Effector memory CD4-positive, alpha-beta T cell (primary cell): ENCODE data around the gene ING3.

Experiments used
- DNase-seq, 3 donors: peaks; one replicate each; pipeline ENCODE4 v3.0.0-alpha.2; 2020
- H3K27ac ChIP-seq: 2 replicates; pipeline ENCODE4 v1.7.0; 2013; ENCODE audit warnings: mild to moderate bottlenecking, low read length, moderate library complexity; ENCODE audit not compliant: insufficient read depth, poor library complexity, severe bottlenecking
- H3K27me3 ChIP-seq: replicated peaks from 2 replicates; pipeline ENCODE4 v1.7.0; 2013; ENCODE audit warnings: mild to moderate bottlenecking, low read length; ENCODE audit not compliant: insufficient read depth, control insufficient read depth, poor library complexity, severe bottlenecking
- H3K36me3 ChIP-seq: 2 replicates; pipeline ENCODE4 v1.7.0; 2013; ENCODE audit warnings: mild to moderate bottlenecking, low read length, moderate library complexity; ENCODE audit not compliant: control insufficient read depth, insufficient read depth
- H3K4me1 ChIP-seq: 2 replicates; pipeline ENCODE4 v1.7.0; 2013; ENCODE audit warnings: low read length, mild to moderate bottlenecking; ENCODE audit not compliant: control insufficient read depth, insufficient read depth, poor library complexity, severe bottlenecking
- H3K4me3 ChIP-seq: 2 replicates; pipeline ENCODE4 v1.7.0; 2013; ENCODE audit warnings: low read length, low read depth, mild to moderate bottlenecking; ENCODE audit not compliant: insufficient read depth, poor library complexity, severe bottlenecking
- H3K9me3 ChIP-seq: 2 replicates; pipeline ENCODE4 v1.7.0; 2013; ENCODE audit warnings: mild to moderate bottlenecking, low read length, moderate library complexity; ENCODE audit not compliant: control insufficient read depth

Gene ING3

GRCh38 chr7:121023683-121024511 lies 73.3 kb downstream of the ING3 start:
- Histone ChIP-seq H3K36me3 (no peaks in the 10 kb centered on the region), H3K4me3 (no peak overlapping the region), H3K9me3 (no peaks in the 10 kb centered on the region), H3K27me3 (no peaks in the 10 kb centered on the region), H3K27ac (no peak overlapping the region), H3K4me1 (no peaks in the 10 kb centered on the region)
- DNase-seq, result no peak

- Histone ChIP-seq H3K9me3 (no peaks in the 10 kb centered on the region), H3K4me3 (no peak overlapping the region), H3K36me3 (no peaks in the 10 kb centered on the region), H3K27me3 (no peaks in the 10 kb centered on the region), H3K27ac (no peak overlapping the region), H3K4me1 (no peaks in the 10 kb centered on the region)
- DNase-seq, result no peak
Observed at GRCh38 chr7:121024611-121025010, 74.0 kb downstream of the ING3 start.

GRCh38 chr7:121026159-121026558 lies 75.6 kb downstream of the ING3 start:
- no peaks in the 10 kb centered on the region for H3K4me1 ChIP-seq
- DNase-seq, result no peak
- H3K4me3 ChIP-seq, result no peak overlapping the region

GRCh38 chr7:121026577-121027111 lies 76.1 kb downstream of the ING3 start:
- H3K9me3 ChIP-seq, result no peaks in the 10 kb centered on the region
- no peak overlapping the region for H3K4me3 ChIP-seq
- no peaks in the 10 kb centered on the region for H3K36me3 ChIP-seq
- H3K27ac ChIP-seq, result no peak overlapping the region
- H3K4me1 ChIP-seq, result no peaks in the 10 kb centered on the region
- no peaks in the 10 kb centered on the region for H3K27me3 ChIP-seq
- DNase-seq, result no peak

More at GRCh38 chr7:121026159-121026558, 75.6 kb downstream of the ING3 start:
- Histone ChIP-seq H3K36me3 (no peaks in the 10 kb centered on the region), H3K27me3 (no peaks in the 10 kb centered on the region), H3K27ac (no peak overlapping the region), H3K9me3 (no peaks in the 10 kb centered on the region)
